Activated B cell treated with CpG ODN at 0.5 μM for 24 hours (primary cell): Measurements from ENCODE around the gene ANKRD6. TPM values are rescaled to one million over a fixed set of nuclear protein-coding genes. Genes with fewer than 3 reads are reported as not detected.
"Not testable (repeated sequence)": the region's sequence is repeated elsewhere in the genome, so short reads cannot be mapped to it uniquely, and the experiment has no call there.

Experiments
- ATAC-seq: fragments of 200-7000 bp; cut with Tn5 transposase; one replicate; pipeline ENCODE4 v1.10.0; 2021; ENCODE audit warnings: low read depth, mild to moderate bottlenecking, moderate library complexity
- CTCF ChIA-PET: fragments of 350-600 bp; sonication (Branson Sonifier 250); formaldehyde crosslinking; loops from one replicate; lab custom pipeline; 2021; ENCODE audit warnings: antibody characterized with exemption; lab: Charles Lee
- POLR2A ChIA-PET: fragments of 350-600 bp; sonication (Branson Sonifier 250); formaldehyde crosslinking; loops from one replicate; lab custom pipeline; 2021; ENCODE audit warnings: antibody characterized with exemption; lab: Charles Lee
- DNase-seq: peaks from one replicate; pipeline ENCODE4 v3.0.0; 2022
- H3K27ac Mint-ChIP-seq: one replicate; pipeline ENCODE4 v1.8.0; 2020; ENCODE audit warnings: mixed read lengths
- H3K27me3 Mint-ChIP-seq: one replicate; pipeline ENCODE4 v1.8.0; 2021; ENCODE audit warnings: mixed read lengths
- H3K36me3 Mint-ChIP-seq: one replicate; pipeline ENCODE4 v1.8.0; 2021; ENCODE audit warnings: low read depth, mixed read lengths
- H3K4me1 Mint-ChIP-seq: one replicate; pipeline ENCODE4 v1.8.0; 2021; ENCODE audit warnings: mixed read lengths
- H3K4me3 Mint-ChIP-seq: one replicate; pipeline ENCODE4 v1.8.0; 2020; ENCODE audit warnings: mild to moderate bottlenecking, mixed read lengths
- H3K9me3 Mint-ChIP-seq: one replicate; pipeline ENCODE4 v1.8.0; 2020; ENCODE audit warnings: mixed read lengths
- intact Hi-C: fragments of 100-400 bp; cut with micrococcal nuclease; formaldehyde crosslinking; loops from one replicate; pipeline ENCODE4 v1.15.1; 2024
- total RNA-seq: library from RNA; stranded (reverse); gene quantifications from 2 replicates; pipeline ENCODE4 v1.2.3, GENCODE V29; 2022
- TF ChIP-seq, protein P1 (sequence below): fragments of 200-600 bp; IDR thresholded peaks from one replicate; pipeline ENCODE4 v1.8.0; 2022; ENCODE audit warnings: antibody characterized with exemption, mild to moderate bottlenecking

Gene ANKRD6
- total RNA-seq, 1 donor from 2014 or later: 9.6 TPM

DNA sequence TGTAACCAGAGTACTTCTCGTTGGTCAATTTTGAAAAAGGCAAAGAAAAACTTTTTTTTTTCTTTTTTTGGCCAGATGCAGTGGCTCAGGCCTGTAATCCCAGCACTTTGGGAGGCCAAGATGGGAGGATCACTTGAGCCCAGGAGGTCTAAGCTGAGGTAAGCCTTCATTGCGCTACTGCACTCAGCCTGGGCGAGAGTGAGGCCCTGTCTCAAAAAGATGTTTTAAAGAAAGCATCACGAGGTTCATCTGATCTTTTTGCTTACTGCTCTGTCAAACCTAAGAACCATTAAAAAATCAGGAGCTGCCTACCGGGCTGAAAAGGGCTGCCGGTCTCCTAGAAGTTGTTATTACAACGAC, 205.0 kb downstream of the ANKRD6 start:
- peak overlapping the region; percentile 92 for H3K27ac Mint-ChIP-seq
- intact Hi-C loops: loop anchor here (1.0 to 5.0 kb wide), 10 partner anchors 28 to 1936 kb away; partner anchors contain the start of genes AKIRIN2, ANKRD6, CASP8AP2 and MAP3K7
- CTCF ChIA-PET: interaction anchor here (1.6 to 2.3 kb wide), 3 partner anchors 206 to 271 kb away, joined by 4 to 7 read pairs (median 5); no protein-coding TSS in a partner anchor
- DNase-seq (no peak), ATAC-seq (no peak)
- peaks cover 55% of the 10 kb centered on the region for H3K36me3 Mint-ChIP-seq
- TF ChIP-seq, protein P1, sequence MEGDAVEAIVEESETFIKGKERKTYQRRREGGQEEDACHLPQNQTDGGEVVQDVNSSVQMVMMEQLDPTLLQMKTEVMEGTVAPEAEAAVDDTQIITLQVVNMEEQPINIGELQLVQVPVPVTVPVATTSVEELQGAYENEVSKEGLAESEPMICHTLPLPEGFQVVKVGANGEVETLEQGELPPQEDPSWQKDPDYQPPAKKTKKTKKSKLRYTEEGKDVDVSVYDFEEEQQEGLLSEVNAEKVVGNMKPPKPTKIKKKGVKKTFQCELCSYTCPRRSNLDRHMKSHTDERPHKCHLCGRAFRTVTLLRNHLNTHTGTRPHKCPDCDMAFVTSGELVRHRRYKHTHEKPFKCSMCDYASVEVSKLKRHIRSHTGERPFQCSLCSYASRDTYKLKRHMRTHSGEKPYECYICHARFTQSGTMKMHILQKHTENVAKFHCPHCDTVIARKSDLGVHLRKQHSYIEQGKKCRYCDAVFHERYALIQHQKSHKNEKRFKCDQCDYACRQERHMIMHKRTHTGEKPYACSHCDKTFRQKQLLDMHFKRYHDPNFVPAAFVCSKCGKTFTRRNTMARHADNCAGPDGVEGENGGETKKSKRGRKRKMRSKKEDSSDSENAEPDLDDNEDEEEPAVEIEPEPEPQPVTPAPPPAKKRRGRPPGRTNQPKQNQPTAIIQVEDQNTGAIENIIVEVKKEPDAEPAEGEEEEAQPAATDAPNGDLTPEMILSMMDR: no peak
- no peaks in the 10 kb centered on the region for H3K27me3 Mint-ChIP-seq
- H3K9me3 Mint-ChIP-seq: no peaks in the 10 kb centered on the region
- H3K4me3 Mint-ChIP-seq: peak overlapping the region; percentile 90
- peaks cover 28% of the 10 kb centered on the region for H3K4me1 Mint-ChIP-seq
- POLR2A ChIA-PET: interaction anchor here (0.5 to 3.3 kb wide), 16 partner anchors 9 to 674 kb away, joined by 3 to 25 read pairs (median 6); partner anchors contain the start of genes CASP8AP2, MDN1, PM20D2 and PNRC1

- peak; percentile 93 for ATAC-seq
- peak; percentile 89 for DNase-seq
- Mint-ChIP-seq H3K36me3 (peaks cover 58% of the 10 kb centered on the region), H3K9me3 (no peaks in the 10 kb centered on the region), H3K27me3 (no peaks in the 10 kb centered on the region), H3K27ac (peak within 1 kb of the TSS; percentile 92), H3K4me3 (peak within 1 kb of the TSS; percentile 90), H3K4me1 (peaks cover 28% of the 10 kb centered on the region)
- POLR2A ChIA-PET: interaction anchor here (0.5 to 3.3 kb wide), 17 partner anchors 9 to 675 kb away, joined by 3 to 25 read pairs (median 6); partner anchors contain the start of genes CASP8AP2, MDN1, PM20D2 and PNRC1
- CTCF ChIA-PET: interaction anchor here (1.6 to 2.3 kb wide), 3 partner anchors 206 to 271 kb away, joined by 4 to 7 read pairs (median 5); no protein-coding TSS in a partner anchor
- intact Hi-C loops: loop anchor here (1.0 to 5.0 kb wide), 10 partner anchors 28 to 1936 kb away; partner anchors contain the start of genes AKIRIN2, ANKRD6, CASP8AP2 and MAP3K7
- TF ChIP-seq, protein P1: no peak
These were observed 205.6 kb downstream of the ANKRD6 start, which contains the start of gene LYRM2 for GRCh38 chr6:89638320-89639195. LYRM2 (minus strand) TSS chr6:89638747; CDS start chr6:89638716, 31 bp downstream.

DNA sequence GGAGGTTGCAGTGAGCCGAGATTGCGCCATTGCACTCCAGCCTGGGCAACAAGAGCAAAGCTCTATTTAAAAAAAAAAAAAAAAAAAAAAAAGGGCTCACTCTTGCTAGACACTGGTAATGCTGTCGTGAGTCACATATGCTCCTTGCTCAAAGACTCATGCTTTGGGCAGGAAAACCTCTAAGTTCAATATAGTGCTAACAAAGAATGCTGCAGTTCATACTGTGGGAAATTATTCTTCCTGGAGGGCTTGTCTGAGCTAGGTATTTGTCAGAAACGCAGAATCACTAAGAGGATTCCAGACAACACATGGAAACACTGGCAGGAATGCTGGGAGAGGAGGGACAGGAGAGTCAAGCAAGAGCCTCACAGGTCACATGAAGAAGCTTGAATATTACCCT, 207.9 kb downstream of the ANKRD6 start:
- Mint-ChIP-seq H3K9me3 (no peaks in the 10 kb centered on the region), H3K4me1 (peaks cover 24% of the 10 kb centered on the region), H3K36me3 (peaks cover 60% of the 10 kb centered on the region), H3K27me3 (no peaks in the 10 kb centered on the region), H3K27ac (no peak overlapping the region), H3K4me3 (no peak overlapping the region)
- ATAC-seq (no peak), DNase-seq (no peak)
- intact Hi-C loops: no loop called here
- POLR2A ChIA-PET: interaction anchor here (0.6 kb wide), 1 partner anchor 256 kb away, joined by 7 read pairs; no protein-coding TSS in a partner anchor
- CTCF ChIA-PET: no interaction called here
- TF ChIP-seq, protein P1: no peak

GRCh38 chr6:89641581-89641980, 208.6 kb downstream of the ANKRD6 start:
- Mint-ChIP-seq H3K4me1 (peaks cover 20% of the 10 kb centered on the region), H3K36me3 (peaks cover 60% of the 10 kb centered on the region)
- CTCF ChIA-PET: interaction anchor here (1.8 kb wide), 1 partner anchor 270 kb away, joined by 4 read pairs; no protein-coding TSS in a partner anchor
- POLR2A ChIA-PET, H3K27me3 Mint-ChIP-seq, H3K27ac Mint-ChIP-seq, ATAC-seq, intact Hi-C loops, H3K4me3 Mint-ChIP-seq, DNase-seq, H3K9me3 Mint-ChIP-seq: not testable (repeated sequence)

GRCh38 chr6:89642956-89643355, 210.0 kb downstream of the ANKRD6 start:
- Mint-ChIP-seq H3K9me3 (no peaks in the 10 kb centered on the region), H3K4me3 (no peak overlapping the region), H3K4me1 (peaks cover 15% of the 10 kb centered on the region), H3K27ac (no peak overlapping the region), H3K27me3 (no peaks in the 10 kb centered on the region), H3K36me3 (peaks cover 69% of the 10 kb centered on the region)
- TF ChIP-seq, protein P1: no peak
- DNase-seq: no peak
- ChIA-PET POLR2A (no interaction called here), CTCF (interaction anchor here (1.8 kb wide), 1 partner anchor 271 kb away, joined by 4 read pairs; no protein-coding TSS in a partner anchor)
- intact Hi-C loops: no loop called here
- no peak for ATAC-seq
